HepG2 (cell line): ENCODE results near the gene NOTUM. TPM values are rescaled to one million over a fixed set of nuclear protein-coding genes. Genes with fewer than 3 reads are reported as not detected.

Experiments used
- ASH2L ChIP-seq: fragments of 300-600, 200-600 bp; sonication (generic); IDR thresholded peaks from 2 replicates; pipeline ENCODE4 v1.7.0; 2017; ENCODE audit warnings: low read depth, mild to moderate bottlenecking, moderate library complexity, mixed read lengths, low read length; ENCODE audit not compliant: insufficient read length
- DPF2 ChIP-seq: sonication (generic); formaldehyde crosslinking; IDR thresholded peaks from 2 replicates; pipeline ENCODE4 v1.4.0; 2020; ENCODE audit warnings: mild to moderate bottlenecking, low read depth, missing genetic modification reagents, borderline replicate concordance
- DR1 ChIP-seq: sonication (generic); formaldehyde crosslinking; IDR thresholded peaks from 2 replicates; pipeline ENCODE4 v1.8.0; 2021; ENCODE audit warnings: mild to moderate bottlenecking, missing genetic modification reagents, inconsistent platforms
- HNRNPH1 ChIP-seq: fragments of 200-400 bp; formaldehyde crosslinking; optimal IDR thresholded peaks from 2 replicates; pipeline ENCODE3; 2017; ENCODE audit warnings: mild to moderate bottlenecking, low read depth, low read length
- JUNB ChIP-seq: sonication (generic); formaldehyde crosslinking; IDR thresholded peaks from 2 replicates; pipeline ENCODE4 v1.8.0; 2022; ENCODE audit warnings: missing genetic modification reagents, mild to moderate bottlenecking, borderline replicate concordance
- KLF12 ChIP-seq: sonication (generic); formaldehyde crosslinking; IDR thresholded peaks from 2 replicates; pipeline ENCODE4 v1.4.0; 2020; ENCODE audit warnings: missing genetic modification reagents, borderline replicate concordance
- KMT2B ChIP-seq: IDR thresholded peaks from 2 replicates; pipeline ENCODE4 v1.6.1; 2016; ENCODE audit warnings: missing genetic modification reagents, missing compliant biosample characterization
- MED8 ChIP-seq: sonication (generic); formaldehyde crosslinking; IDR thresholded peaks from 2 replicates; pipeline ENCODE4 v1.8.1; 2023; ENCODE audit warnings: mild to moderate bottlenecking, missing genetic modification reagents; ENCODE audit not compliant: insufficient replicate concordance
- NFKB2 ChIP-seq: sonication (generic); formaldehyde crosslinking; IDR thresholded peaks from 2 replicates; pipeline ENCODE4 v1.4.0; 2020; ENCODE audit warnings: missing genetic modification reagents, borderline replicate concordance
- NRL ChIP-seq: sonication (generic); formaldehyde crosslinking; IDR thresholded peaks from 2 replicates; pipeline ENCODE4 v1.5.0; 2020; ENCODE audit warnings: missing genetic modification reagents, mild to moderate bottlenecking, moderate library complexity, borderline replicate concordance
- SOX6 ChIP-seq, 2 experiments: fragments of 450-650 bp in 1 of 2; sonication (generic) in 1 of 2; formaldehyde crosslinking in 1 of 2; IDR thresholded peaks; 2 replicates each; pipeline versions ENCODE4 v1.4.0 to v1.6.1; 2017 to 2020; ENCODE audit warnings: antibody characterized with exemption in 1 of 2, mild to moderate bottlenecking in 1 of 2, missing genetic modification reagents in 1 of 2
- ZBED4 ChIP-seq: sonication (generic); formaldehyde crosslinking; IDR thresholded peaks from 2 replicates; pipeline ENCODE4 v1.4.0; 2020; ENCODE audit warnings: missing genetic modification reagents, borderline replicate concordance
- ZBTB33 ChIP-seq: sonication (generic); formaldehyde crosslinking; IDR thresholded peaks from 2 replicates; pipeline ENCODE4 v1.4.0; 2020; ENCODE audit warnings: missing genetic modification reagents
- ZNF124 ChIP-seq: sonication (generic); formaldehyde crosslinking; IDR thresholded peaks from 2 replicates; pipeline ENCODE4 v1.4.0; 2020; ENCODE audit warnings: missing genetic modification reagents
- ZNF354B ChIP-seq: sonication (generic); formaldehyde crosslinking; IDR thresholded peaks from 2 replicates; pipeline ENCODE4 v1.8.0; 2022; ENCODE audit warnings: mild to moderate bottlenecking, missing genetic modification reagents
- ZNF547 ChIP-seq: sonication (generic); formaldehyde crosslinking; IDR thresholded peaks from 2 replicates; pipeline ENCODE4 v1.5.1; 2020; ENCODE audit warnings: mild to moderate bottlenecking, missing genetic modification reagents
- ZNF574 ChIP-seq: sonication (generic); formaldehyde crosslinking; IDR thresholded peaks from 2 replicates; pipeline ENCODE4 v1.4.0; 2020; ENCODE audit warnings: missing genetic modification reagents
- ZNF839 ChIP-seq: sonication (generic); formaldehyde crosslinking; IDR thresholded peaks from 2 replicates; pipeline ENCODE4 v1.4.0; 2020; ENCODE audit warnings: missing genetic modification reagents, mild to moderate bottlenecking, borderline replicate concordance
- polyA plus RNA-seq, 8 experiments: library from polyadenylated mRNA; depleted of rRNA in 3 of 8; stranded (reverse) in 7 of 8; unstranded in 1 of 8; fragments of >200 nt; fragmentation: Illumina TruSeq in 4 of 8; extraction: Trizol in 4 of 8; gene quantifications; 2 replicates each; pipeline versions ENCODE4 v1.2.1 to v1.2.3, GENCODE V29; 2011 to 2016; ENCODE audit warnings: low read depth in 4 of 8, missing spikeins in 1 of 8, mixed read lengths in 1 of 8; ENCODE audit not compliant: insufficient read depth in 1 of 8
- total RNA-seq, 5 experiments: library from RNA; depleted of rRNA; stranded (reverse); fragments of >200 nt; fragmentation: Illumina TruSeq; extraction: Trizol; gene quantifications; 2 replicates each; pipeline ENCODE4 v1.2.3, GENCODE V29; 2016; ENCODE audit warnings: low read depth in 1 of 5

Gene NOTUM
- total and polyA plus RNA-seq, 2 of the 13 experiments (the other 11 are each of a cell fraction or from before 2014, with no cell fraction given): 150 to 160 TPM

- TF ChIP-seq ZBTB33: no peak
- TF ChIP-seq NRL: peak; percentile 71
- no peak for TF ChIP-seq KLF12 (CRISPR knock-in tag)
- no peak for TF ChIP-seq ZNF839 (CRISPR knock-in tag)
- no peak for TF ChIP-seq JUNB (CRISPR knock-in tag)
- peak; percentile 40 for TF ChIP-seq NFKB2 (CRISPR knock-in tag)
- TF ChIP-seq ZNF574 (CRISPR knock-in tag): peak; percentile 69; the same call in 1 of the 2 replicates
- no peak for TF ChIP-seq KMT2B (CRISPR knock-in tag)
- no peak for TF ChIP-seq HNRNPH1
- no peak for TF ChIP-seq ZNF547 (CRISPR knock-in tag)
- peak; percentile 38; the same call in 1 of the 2 replicates for TF ChIP-seq ZBED4 (CRISPR knock-in tag)
- peak; percentile 37 for TF ChIP-seq ASH2L
- no peak for TF ChIP-seq DPF2 (CRISPR knock-in tag)
- TF ChIP-seq ZNF124 (CRISPR knock-in tag): peak; percentile 68
- TF ChIP-seq SOX6 (IDR thresholded peaks at IDR 0.05): no peak
- peak; percentile 73 for TF ChIP-seq SOX6 (CRISPR knock-in tag; IDR thresholded peaks at IDR 0.05)
- TF ChIP-seq MED8 (CRISPR knock-in tag): peak; percentile 54
- peak; percentile 77; the same call in 1 of the 2 replicates for TF ChIP-seq DR1 (CRISPR knock-in tag)
- TF ChIP-seq ZNF354B (CRISPR knock-in tag): 0 out of 2 replicates have a peak, but pooled peaks have one; percentile 39
These were observed 34.4 kb downstream of the NOTUM start (continued) for GRCh38 chr17:81926451-81927151.
